H1 (cell line): ENCODE results near the gene CCL8. TPM values are rescaled to one million over a fixed set of nuclear protein-coding genes. Genes with fewer than 3 reads are reported as not detected.
A peak's percentile ranks its signal among the peaks of the same experiment; 100 is the strongest.

Experiments used
- BCL11A ChIP-seq, 2 experiments: IDR thresholded peaks; one replicate each; pipeline ENCODE4 v1.6.1; 2011; ENCODE audit warnings: low read depth in 2 of 2, low read length in 2 of 2, mild to moderate bottlenecking in 2 of 2
- JUN ChIP-seq: IDR thresholded peaks from 2 replicates; pipeline ENCODE4 v1.6.1; 2011; ENCODE audit warnings: low read depth, mild to moderate bottlenecking, improper control_type of control experiment, low read length
- POU5F1 ChIP-seq: IDR thresholded peaks from 2 replicates; pipeline ENCODE4 v1.6.1; 2011; ENCODE audit warnings: low read depth, mild to moderate bottlenecking, low read length, moderate library complexity
- SP1 ChIP-seq: IDR thresholded peaks from 2 replicates; pipeline ENCODE4 v1.6.1; 2011; ENCODE audit warnings: low read depth, low read length
- SP2 ChIP-seq: IDR thresholded peaks from 2 replicates; pipeline ENCODE4 v1.6.1; 2012; ENCODE audit warnings: mild to moderate bottlenecking, low read length, inconsistent platforms
- polyA plus RNA-seq, 7 experiments: library from polyadenylated mRNA; depleted of rRNA in 3 of 7; stranded (reverse) in 5 of 7; unstranded in 2 of 7; fragments of >200 nt in 5 of 7; fragments of 200-250 nt in 2 of 7; gene quantifications; 1 replicate in 5 of 7; 2 replicates in 1 of 7; 4 replicates in 1 of 7; pipeline versions ENCODE4 v1.2.1 to v1.2.3, GENCODE V29; 2011 to 2013; ENCODE audit warnings: missing spikeins in 2 of 7, mixed read lengths in 2 of 7
- total RNA-seq: library from RNA; stranded (reverse); fragmentation: NEBNext Ultra II Directional; extraction: Animal tissue kit (Norgen Biotek cat#: 25700); gene quantifications from 2 replicates; pipeline ENCODE4 v1.2.1, GENCODE V29; 2021
- TF ChIP-seq, protein P1 (sequence below), 3 experiments: IDR thresholded peaks; 1 replicate in 2 of 3; 2 replicates in 1 of 3; pipeline versions ENCODE4 v1.5.1 to v1.6.1; 2011; ENCODE audit warnings: low read length in 3 of 3, mild to moderate bottlenecking in 3 of 3, inconsistent platforms in 2 of 3, low read depth in 1 of 3, moderate library complexity in 1 of 3; ENCODE audit not compliant: insufficient read depth in 1 of 3; ENCODE audit errors: control extremely low read depth in 1 of 3

Gene CCL8
- total and polyA plus RNA-seq, 2 of the 8 experiments (the other 6 are each of a cell fraction or from before 2014, with no cell fraction given), result not detected

DNA sequence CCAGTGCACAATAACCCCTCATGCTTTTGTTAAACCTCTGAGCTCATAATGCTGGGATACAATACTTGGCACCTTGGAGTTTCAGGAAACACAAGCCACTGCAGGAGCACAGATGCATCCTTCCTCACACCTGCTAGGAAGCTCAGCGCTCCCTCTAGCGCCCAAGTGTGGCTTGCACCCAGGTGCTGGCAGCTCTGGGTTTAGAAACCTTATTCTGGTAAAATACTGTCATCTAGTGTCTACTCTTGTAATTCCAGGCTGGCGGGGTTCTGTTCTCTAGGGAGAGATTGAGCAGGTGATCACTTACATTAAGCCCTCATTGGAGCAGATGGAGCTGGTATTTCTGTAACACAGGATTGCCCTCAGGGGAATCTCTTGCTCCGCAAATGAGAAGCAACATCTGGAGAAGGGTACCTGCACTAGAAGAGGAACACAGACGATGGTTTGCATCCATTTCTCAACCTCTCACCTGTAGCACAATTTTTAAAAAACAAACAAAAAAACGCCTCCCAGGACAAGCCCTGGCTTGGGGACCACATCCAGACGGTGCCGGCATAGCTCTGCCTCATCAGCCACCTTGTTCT, 42.3 kb downstream of the CCL8 start (continued):
- TF ChIP-seq SP2, result no peak
- TF ChIP-seq SP1, result no peak
- TF ChIP-seq, protein P1, sequence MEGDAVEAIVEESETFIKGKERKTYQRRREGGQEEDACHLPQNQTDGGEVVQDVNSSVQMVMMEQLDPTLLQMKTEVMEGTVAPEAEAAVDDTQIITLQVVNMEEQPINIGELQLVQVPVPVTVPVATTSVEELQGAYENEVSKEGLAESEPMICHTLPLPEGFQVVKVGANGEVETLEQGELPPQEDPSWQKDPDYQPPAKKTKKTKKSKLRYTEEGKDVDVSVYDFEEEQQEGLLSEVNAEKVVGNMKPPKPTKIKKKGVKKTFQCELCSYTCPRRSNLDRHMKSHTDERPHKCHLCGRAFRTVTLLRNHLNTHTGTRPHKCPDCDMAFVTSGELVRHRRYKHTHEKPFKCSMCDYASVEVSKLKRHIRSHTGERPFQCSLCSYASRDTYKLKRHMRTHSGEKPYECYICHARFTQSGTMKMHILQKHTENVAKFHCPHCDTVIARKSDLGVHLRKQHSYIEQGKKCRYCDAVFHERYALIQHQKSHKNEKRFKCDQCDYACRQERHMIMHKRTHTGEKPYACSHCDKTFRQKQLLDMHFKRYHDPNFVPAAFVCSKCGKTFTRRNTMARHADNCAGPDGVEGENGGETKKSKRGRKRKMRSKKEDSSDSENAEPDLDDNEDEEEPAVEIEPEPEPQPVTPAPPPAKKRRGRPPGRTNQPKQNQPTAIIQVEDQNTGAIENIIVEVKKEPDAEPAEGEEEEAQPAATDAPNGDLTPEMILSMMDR (IDR thresholded peaks at IDR 0.05; ENCODE audit: control extremely low read depth in 1 of 3, insufficient read depth in 1 of 3, low read depth in 1 of 3, low read length in 3 of 3), result peak; percentile 97 to 100 (median 100)
- no peak for TF ChIP-seq JUN
- TF ChIP-seq POU5F1, result no peak
- no peak for TF ChIP-seq BCL11A (IDR thresholded peaks at IDR 0.05; ENCODE audit: low read depth in 2 of 2, low read length in 2 of 2)
